Natural killer cell (primary cell): ENCODE data around the gene MESP1. TPM values are rescaled to one million over a fixed set of nuclear protein-coding genes. Genes with fewer than 3 reads are reported as not detected.
"Not testable (repeated sequence)": the region's sequence is repeated elsewhere in the genome, so short reads cannot be mapped to it uniquely, and the experiment has no call there.

ENCODE experiments used
- ATAC-seq, 3 donors: fragments of 150-1000 bp in 2 of 3; fragments of 200-7000 bp in 1 of 3; cut with Tn5 transposase; 1 replicate in 1 of 3; 2 replicates in 2 of 3; pipeline ENCODE4 v1.10.0; 2021; ENCODE audit warnings: mild to moderate bottlenecking in 2 of 3, moderate library complexity in 2 of 3
- DNase-seq, 2 donors: peaks; one replicate each; pipeline versions ENCODE4 v3.0.0 to v3.0.0-alpha.2; 2013 to 2021; ENCODE audit warnings: mixed read lengths in 1 of 2
- H3K27ac ChIP-seq: one replicate; pipeline ENCODE4 v1.5.1; 2013; ENCODE audit warnings: mild to moderate bottlenecking, low read length
- H3K27me3 ChIP-seq: one replicate; pipeline ENCODE4 v1.6.1; 2013; ENCODE audit warnings: low read length; ENCODE audit not compliant: control insufficient read depth, insufficient read depth
- H3K36me3 ChIP-seq: one replicate; pipeline ENCODE4 v1.6.1; 2013; ENCODE audit warnings: low read length; ENCODE audit not compliant: control insufficient read depth, insufficient read depth
- H3K4me1 ChIP-seq: one replicate; pipeline ENCODE4 v1.6.1; 2013; ENCODE audit warnings: low read length; ENCODE audit not compliant: control insufficient read depth, insufficient read depth
- H3K4me3 ChIP-seq: one replicate; pipeline ENCODE4 v1.5.1; 2013; ENCODE audit warnings: low read length
- H3K9me3 ChIP-seq: one replicate; pipeline ENCODE4 v1.6.1; 2013; ENCODE audit warnings: low read length; ENCODE audit not compliant: control insufficient read depth, insufficient read depth
- H3K27ac Mint-ChIP-seq, 2 donors: one replicate each; pipeline ENCODE4 v1.8.0; 2022; ENCODE audit warnings: mild to moderate bottlenecking in 2 of 2, mixed read lengths in 2 of 2, moderate library complexity in 1 of 2
- H3K27me3 Mint-ChIP-seq, 2 donors: one replicate each; pipeline ENCODE4 v1.8.0; 2022; ENCODE audit warnings: low read depth in 2 of 2, mixed read lengths in 2 of 2
- H3K36me3 Mint-ChIP-seq: one replicate; pipeline ENCODE4 v1.8.0; 2022; ENCODE audit warnings: mixed read lengths
- H3K4me1 Mint-ChIP-seq, 2 donors: one replicate each; pipeline ENCODE4 v1.8.0; 2022; ENCODE audit warnings: mixed read lengths in 2 of 2
- H3K4me3 Mint-ChIP-seq: one replicate; pipeline ENCODE4 v1.8.0; 2022; ENCODE audit warnings: mild to moderate bottlenecking, moderate library complexity, mixed read lengths
- H3K9me3 Mint-ChIP-seq, 2 donors: one replicate each; pipeline ENCODE4 v1.8.0; 2022; ENCODE audit warnings: mixed read lengths in 2 of 2
- WGBS: methylation state at CpG from one replicate; pipeline ENCODE4 v1.1.7; 2013; ENCODE audit warnings: missing lambda C conversion rate; ENCODE audit not compliant: insufficient coverage; 5-methylcytosine and 5-hydroxymethylcytosine counted together
- intact Hi-C: fragments of 100-400 bp; cut with micrococcal nuclease; formaldehyde crosslinking; loops from one replicate; pipeline ENCODE4 v1.14.2; 2022
- total RNA-seq, 4 donors: library from RNA; stranded (reverse); fragments of 120-200 nt in 1 of 4; gene quantifications; one replicate each; pipeline versions ENCODE4 v1.2.3 to v1.2.4, GENCODE V29; 2013 to 2022
- TF ChIP-seq, protein P1 (sequence below): fragments of 200-600 bp; IDR thresholded peaks from one replicate; pipeline ENCODE4 v1.8.0; 2022; ENCODE audit warnings: antibody characterized with exemption

Gene MESP1
- total RNA-seq, 3 donors from 2014 or later (not counting 1 experiment from before 2014, with no cell fraction given), result 0.45 to 2.9 (median 2.5) TPM

DNA sequence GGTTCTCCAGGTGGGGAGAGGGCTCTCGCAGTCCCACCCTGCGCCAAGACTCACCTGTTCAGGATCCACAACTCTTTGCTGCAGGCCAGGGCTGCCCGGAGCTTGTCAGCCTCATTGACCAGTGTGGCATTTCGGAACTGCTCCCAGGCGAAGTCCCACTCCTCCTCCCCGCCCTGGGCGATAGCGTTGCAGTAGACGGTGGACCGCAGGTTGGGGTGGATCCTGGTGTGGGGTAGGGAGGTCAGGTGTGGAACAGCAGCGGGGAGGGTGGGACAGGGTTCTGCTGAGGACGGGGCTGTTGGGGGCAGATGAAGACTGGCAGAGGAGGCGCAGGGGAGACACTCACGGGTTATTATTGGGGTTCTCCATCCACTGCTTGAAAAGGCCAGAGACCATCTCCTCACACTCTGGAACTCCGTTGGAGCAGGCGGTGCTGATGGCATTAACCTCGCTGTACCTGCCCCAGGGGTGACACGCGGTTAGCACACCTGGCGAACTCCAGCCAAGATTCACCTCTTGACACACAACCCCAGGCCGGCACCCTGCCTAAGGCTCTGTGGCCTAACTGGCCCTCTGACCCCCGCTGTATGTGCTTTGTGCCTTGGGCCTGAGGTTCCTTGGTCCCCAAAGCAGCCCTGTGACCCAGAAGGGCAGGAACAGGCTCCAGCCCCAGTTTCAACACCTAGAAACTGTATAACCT is 41.2 kb upstream of the MESP1 start:
- no peak overlapping the region for H3K27ac ChIP-seq
- DNase-seq (no peak), ATAC-seq (no peak)
- Mint-ChIP-seq H3K9me3 (no peaks in the 10 kb centered on the region), H3K36me3 (no peaks in the 10 kb centered on the region), H3K4me1 (no peaks in the 10 kb centered on the region), H3K27ac (no peak overlapping the region), H3K27me3 (peaks cover 0 to 7% of the 10 kb centered on the region in 2 donors), H3K4me3 (no peak overlapping the region)
- WGBS, result 93% methylated on average over 22 of the region's 22 CpGs
- TF ChIP-seq, protein P1, sequence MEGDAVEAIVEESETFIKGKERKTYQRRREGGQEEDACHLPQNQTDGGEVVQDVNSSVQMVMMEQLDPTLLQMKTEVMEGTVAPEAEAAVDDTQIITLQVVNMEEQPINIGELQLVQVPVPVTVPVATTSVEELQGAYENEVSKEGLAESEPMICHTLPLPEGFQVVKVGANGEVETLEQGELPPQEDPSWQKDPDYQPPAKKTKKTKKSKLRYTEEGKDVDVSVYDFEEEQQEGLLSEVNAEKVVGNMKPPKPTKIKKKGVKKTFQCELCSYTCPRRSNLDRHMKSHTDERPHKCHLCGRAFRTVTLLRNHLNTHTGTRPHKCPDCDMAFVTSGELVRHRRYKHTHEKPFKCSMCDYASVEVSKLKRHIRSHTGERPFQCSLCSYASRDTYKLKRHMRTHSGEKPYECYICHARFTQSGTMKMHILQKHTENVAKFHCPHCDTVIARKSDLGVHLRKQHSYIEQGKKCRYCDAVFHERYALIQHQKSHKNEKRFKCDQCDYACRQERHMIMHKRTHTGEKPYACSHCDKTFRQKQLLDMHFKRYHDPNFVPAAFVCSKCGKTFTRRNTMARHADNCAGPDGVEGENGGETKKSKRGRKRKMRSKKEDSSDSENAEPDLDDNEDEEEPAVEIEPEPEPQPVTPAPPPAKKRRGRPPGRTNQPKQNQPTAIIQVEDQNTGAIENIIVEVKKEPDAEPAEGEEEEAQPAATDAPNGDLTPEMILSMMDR, result no peak
- no peak overlapping the region for H3K4me3 ChIP-seq
- no peaks in the 10 kb centered on the region for H3K27me3 ChIP-seq
- no peaks in the 10 kb centered on the region for H3K4me1 ChIP-seq
- H3K9me3 ChIP-seq, result no peaks in the 10 kb centered on the region
- H3K36me3 ChIP-seq, result no peaks in the 10 kb centered on the region
- intact Hi-C loops, result no loop called here

DNA sequence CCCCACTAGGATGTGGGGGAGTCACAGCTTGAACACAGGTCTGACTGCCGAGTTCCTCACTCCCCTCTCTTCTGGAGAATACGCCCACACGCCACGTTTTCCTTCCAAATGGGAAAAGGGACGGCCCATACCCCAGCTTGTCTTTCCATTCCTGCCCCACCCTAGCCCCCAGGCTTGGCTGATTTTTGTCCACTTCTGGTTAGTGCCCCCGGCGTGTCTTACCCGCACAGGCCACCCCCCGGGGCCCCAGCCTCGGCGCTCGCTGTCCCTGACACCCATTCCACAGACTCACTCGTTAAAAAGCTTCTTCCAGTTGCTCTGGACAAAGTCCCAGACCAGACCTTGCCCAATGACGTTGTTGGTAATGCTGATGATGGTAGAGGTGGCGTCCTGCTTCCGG is 39.6 kb upstream of the MESP1 start:
- TF ChIP-seq, protein P1, result no peak
- Mint-ChIP-seq H3K27me3 (peaks cover 0 to 10% of the 10 kb centered on the region in 2 donors), H3K9me3 (no peaks in the 10 kb centered on the region), H3K4me1 (no peaks in the 10 kb centered on the region), H3K36me3 (no peaks in the 10 kb centered on the region), H3K4me3 (no peak overlapping the region), H3K27ac (no peak overlapping the region)
- Histone ChIP-seq H3K36me3 (no peaks in the 10 kb centered on the region), H3K9me3 (no peaks in the 10 kb centered on the region), H3K4me1 (no peaks in the 10 kb centered on the region), H3K27ac (no peak overlapping the region), H3K4me3 (no peak overlapping the region), H3K27me3 (no peaks in the 10 kb centered on the region)
- no peak for DNase-seq
- no peak for ATAC-seq
- intact Hi-C loops, result no loop called here
- 96% methylated on average over 16 of the region's 16 CpGs for WGBS

DNA sequence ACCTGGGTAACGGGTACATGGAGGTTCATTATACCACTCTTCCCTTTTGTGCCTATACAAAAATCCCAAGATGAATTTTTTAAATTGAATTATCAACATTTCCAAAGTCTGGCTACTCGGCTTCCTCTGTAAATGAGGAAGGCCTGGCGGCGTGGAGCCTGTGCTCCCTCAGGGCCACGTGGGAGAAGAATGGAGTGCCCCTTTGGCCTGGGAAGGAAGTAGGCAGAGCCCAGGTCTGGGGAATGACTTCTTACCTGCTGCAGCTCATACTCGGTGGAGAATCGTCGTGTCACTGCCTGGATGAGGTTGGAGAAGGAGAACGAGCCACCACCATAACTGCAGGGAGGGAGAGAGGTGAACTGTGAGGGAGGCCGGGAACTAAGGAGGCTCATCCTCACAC is 39.2 kb upstream of the MESP1 start:
- no peak overlapping the region for H3K27ac ChIP-seq
- TF ChIP-seq, protein P1, result no peak
- WGBS, result 86% methylated on average over 10 of the region's 10 CpGs
- Mint-ChIP-seq H3K9me3 (no peaks in the 10 kb centered on the region), H3K4me3 (no peak overlapping the region), H3K36me3 (no peaks in the 10 kb centered on the region), H3K4me1 (no peaks in the 10 kb centered on the region), H3K27ac (no peak overlapping the region), H3K27me3 (peaks cover 0 to 12% of the 10 kb centered on the region in 2 donors)
- no peak for ATAC-seq
- intact Hi-C loops, result no loop called here
- H3K9me3 ChIP-seq, result no peaks in the 10 kb centered on the region
- H3K27me3 ChIP-seq, result no peaks in the 10 kb centered on the region
- no peaks in the 10 kb centered on the region for H3K4me1 ChIP-seq
- H3K4me3 ChIP-seq, result no peak overlapping the region
- DNase-seq, result no peak
- no peaks in the 10 kb centered on the region for H3K36me3 ChIP-seq

DNA sequence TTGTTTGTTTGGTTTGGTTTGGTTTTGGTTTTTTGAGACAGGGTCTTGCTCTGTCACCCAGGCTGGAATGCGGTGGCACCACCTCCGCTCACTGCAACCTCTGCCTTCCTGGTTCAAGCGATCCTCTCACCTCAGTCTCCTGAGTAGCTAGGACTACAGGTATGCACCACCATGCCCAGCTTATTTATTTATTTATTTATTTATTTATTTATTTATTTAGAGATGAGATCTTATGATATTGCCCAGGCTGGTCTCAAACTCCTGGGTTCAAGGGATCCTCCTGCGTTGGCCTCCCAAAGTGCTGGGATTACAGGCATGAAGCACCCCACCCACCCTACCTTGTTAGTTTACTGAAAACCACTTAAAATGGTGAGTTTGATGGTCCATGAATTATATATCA is 37.5 kb upstream of the MESP1 start:
- intact Hi-C loops, H3K27ac Mint-ChIP-seq, H3K36me3 ChIP-seq, ATAC-seq, H3K4me3 Mint-ChIP-seq, H3K9me3 Mint-ChIP-seq, H3K9me3 ChIP-seq, H3K27me3 Mint-ChIP-seq, H3K27ac ChIP-seq, H3K4me1 Mint-ChIP-seq, DNase-seq, H3K4me3 ChIP-seq, H3K36me3 Mint-ChIP-seq, H3K27me3 ChIP-seq, H3K4me1 ChIP-seq: not testable (repeated sequence)
- WGBS, result 100% methylated on average over 3 of the region's 4 CpGs
